PC-3 (cell line): ENCODE data around the gene TOP2B. TPM values are rescaled to one million over a fixed set of nuclear protein-coding genes. Genes with fewer than 3 reads are reported as not detected.

Experiments
- ATAC-seq: fragments of 200-7000 bp; cut with Tn5 transposase; 2 replicates; pipeline ENCODE4 v1.9.1; 2020; ENCODE audit warnings: mild to moderate bottlenecking, moderate library complexity
- BruUV-seq: library from RNA; stranded (reverse); fragments of 400-500 nt; replicated peaks from 2 replicates; lab custom pipeline; 2021; lab: Mats Ljungman, UMichigan
- CTCF ChIA-PET: fragments of 300-600 bp; sonication (Branson Sonifier 250); formaldehyde crosslinking; loops from one replicate; lab custom pipeline; 2022; ENCODE audit warnings: antibody characterized with exemption; lab: Charles Lee
- POLR2A ChIA-PET: fragments of 300-600 bp; sonication (Branson Sonifier 250); formaldehyde crosslinking; loops from one replicate; lab custom pipeline; 2022; ENCODE audit warnings: antibody characterized with exemption; ENCODE audit not compliant: unreplicated experiment; lab: Charles Lee
- DNase-seq: peaks from one replicate; pipeline ENCODE4 v3.0.0-alpha.2; 2015
- H2AFZ ChIP-seq: fragments of 300-600 bp; sonication (generic); 2 replicates; pipeline ENCODE4 v1.6.0; 2016; ENCODE audit warnings: antibody characterized with exemption, low read length
- H3F3A ChIP-seq: fragments of 300-600 bp; sonication (generic); one replicate; pipeline ENCODE4 v1.6.0; 2017; ENCODE audit warnings: antibody characterized with exemption, low read length, control low read depth, mild to moderate bottlenecking; ENCODE audit not compliant: unreplicated experiment
- H3K27ac ChIP-seq: fragments of 300-600 bp; sonication (generic); 2 replicates; pipeline ENCODE4 v1.5.1; 2016; ENCODE audit warnings: mild to moderate bottlenecking, low read length
- H3K27me3 ChIP-seq: fragments of 300-600 bp; sonication (generic); 2 replicates; pipeline ENCODE4 v1.6.1; 2016; ENCODE audit warnings: low read length, mixed read lengths
- H3K36me3 ChIP-seq: fragments of 300-600 bp; sonication (generic); 2 replicates; pipeline ENCODE4 v1.6.1; 2016; ENCODE audit warnings: low read depth, mixed run types, low read length, mixed read lengths
- H3K4me1 ChIP-seq: fragments of 300-600 bp; sonication (generic); 2 replicates; pipeline ENCODE4 v1.5.1; 2016; ENCODE audit warnings: low read length; ENCODE audit not compliant: insufficient read depth
- H3K4me2 ChIP-seq: fragments of 300-600 bp; sonication (generic); 2 replicates; pipeline ENCODE4 v1.6.0; 2016; ENCODE audit warnings: low read length
- H3K4me3 ChIP-seq: fragments of 300-600 bp; sonication (generic); 2 replicates; pipeline ENCODE4 v1.5.1; 2016; ENCODE audit warnings: mild to moderate bottlenecking, low read length, mixed read lengths
- H3K79me2 ChIP-seq: fragments of 300-600 bp; sonication (generic); 2 replicates; pipeline ENCODE4 v1.6.1; 2017; ENCODE audit warnings: low read length, mixed read lengths
- H3K9ac ChIP-seq: fragments of 300-600 bp; sonication (generic); 2 replicates; pipeline ENCODE4 v1.6.0; 2016; ENCODE audit warnings: mild to moderate bottlenecking, low read length
- H3K9me2 ChIP-seq: fragments of 300-600 bp; sonication (generic); replicated peaks from 2 replicates; pipeline ENCODE4 v1.6.1; 2016; ENCODE audit warnings: mixed run types, low read length, mixed read lengths
- H3K9me3 ChIP-seq: fragments of 300-600 bp; sonication (generic); 2 replicates; pipeline ENCODE4 v1.6.1; 2016; ENCODE audit warnings: low read length, mixed read lengths
- H4K20me1 ChIP-seq: fragments of 300-600 bp; sonication (generic); 2 replicates; pipeline ENCODE4 v1.6.1; 2016; ENCODE audit warnings: low read length, mixed read lengths
- EZH2 ChIP-seq: fragments of 300-600 bp; sonication (generic); IDR thresholded peaks from one replicate; pipeline ENCODE4 v1.6.1; 2017; ENCODE audit warnings: antibody characterized with exemption, mild to moderate bottlenecking, low read length; ENCODE audit not compliant: unreplicated experiment
- EZH2phosphoT487 ChIP-seq: fragments of 300-600 bp; sonication (generic); IDR thresholded peaks from 2 replicates; pipeline ENCODE4 v1.6.1; 2018; ENCODE audit warnings: mild to moderate bottlenecking, antibody characterized with exemption, low read length, borderline replicate concordance
- intact Hi-C: fragments of 100-400 bp; cut with micrococcal nuclease; formaldehyde crosslinking; loops from 2 replicates; pipeline ENCODE4 v1.9.0; 2023
- total RNA-seq: library from RNA; depleted of rRNA; stranded (reverse); fragments of >200 nt; gene quantifications from 2 replicates; pipeline ENCODE4 v1.2.3, GENCODE V29; 2014
- TF ChIP-seq, protein P1 (sequence below): fragments of 300-600 bp; sonication (generic); conservative IDR thresholded peaks from 2 replicates; pipeline ENCODE4 v1.5.1; 2017; ENCODE audit warnings: antibody characterized with exemption, low read depth, mild to moderate bottlenecking, low read length

The TOP2B gene
- total RNA-seq, 1 experiment from 2014 or later = 79.0 TPM

GRCh38 chr3:25683882-25684281, 19.2 kb upstream of the TOP2B start:
- H3K4me1 ChIP-seq = no peaks in the 10 kb centered on the region
- POLR2A ChIA-PET = interaction anchor here (0.6 kb wide), 1 partner anchor 14 kb away, joined by 5 read pairs; no protein-coding TSS in a partner anchor
- H3K4me2 ChIP-seq = no peak overlapping the region
- H3K9ac ChIP-seq = no peak overlapping the region
- no peaks in the 10 kb centered on the region for H3K79me2 ChIP-seq
- H2AFZ ChIP-seq = no peak overlapping the region
- ATAC-seq = no peak
- no peaks in the 10 kb centered on the region for H3F3A ChIP-seq
- CTCF ChIA-PET = no interaction called here
- no peaks in the 10 kb centered on the region for H4K20me1 ChIP-seq
- H3K9me3 ChIP-seq = no peaks in the 10 kb centered on the region
- no peaks in the 10 kb centered on the region for H3K9me2 ChIP-seq
- no peak overlapping the region for H3K27ac ChIP-seq
- intact Hi-C loops = no loop called here
- no peaks in the 10 kb centered on the region for H3K27me3 ChIP-seq
- no peak overlapping the region for H3K4me3 ChIP-seq
- no peaks in the 10 kb centered on the region for H3K36me3 ChIP-seq
- no peak for TF ChIP-seq EZH2
- no TSS peak for BruUV-seq
- DNase-seq = no peak

DNA sequence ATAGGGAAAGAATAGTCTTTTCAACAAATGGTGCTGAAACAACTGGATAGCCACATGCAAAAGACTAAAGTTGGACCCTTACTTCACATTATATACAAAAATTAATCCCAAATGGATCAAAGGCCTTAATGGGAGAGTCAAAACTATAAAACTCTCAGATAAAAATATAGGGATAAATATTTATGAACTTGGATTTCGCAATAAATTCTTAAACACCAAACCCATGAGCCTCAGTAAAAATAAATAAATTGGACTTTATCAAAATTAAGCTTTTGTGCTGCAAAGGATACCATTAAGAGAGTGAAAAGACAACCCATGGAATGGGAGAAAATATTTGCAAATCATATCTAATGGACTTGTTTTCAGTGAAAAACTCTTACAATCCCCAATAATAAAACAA, 18.7 kb upstream of the TOP2B start:
- Histone ChIP-seq H3K9me2 (no peaks in the 10 kb centered on the region), H3K9ac (no peak overlapping the region), H3K9me3 (no peaks in the 10 kb centered on the region), H3K79me2 (no peaks in the 10 kb centered on the region), H3K27ac (no peak overlapping the region), H3K4me1 (no peaks in the 10 kb centered on the region), H3K4me2 (no peak overlapping the region), H3K4me3 (no peak overlapping the region), H3K36me3 (no peaks in the 10 kb centered on the region), H2AFZ (no peak overlapping the region), H3F3A (no peaks in the 10 kb centered on the region), H4K20me1 (no peaks in the 10 kb centered on the region), H3K27me3 (no peaks in the 10 kb centered on the region)
- CTCF ChIA-PET = no interaction called here
- no TSS peak for BruUV-seq
- POLR2A ChIA-PET = no interaction called here
- TF ChIP-seq EZH2phosphoT487 = no peak
- no peak for TF ChIP-seq EZH2
- TF ChIP-seq, protein P1, sequence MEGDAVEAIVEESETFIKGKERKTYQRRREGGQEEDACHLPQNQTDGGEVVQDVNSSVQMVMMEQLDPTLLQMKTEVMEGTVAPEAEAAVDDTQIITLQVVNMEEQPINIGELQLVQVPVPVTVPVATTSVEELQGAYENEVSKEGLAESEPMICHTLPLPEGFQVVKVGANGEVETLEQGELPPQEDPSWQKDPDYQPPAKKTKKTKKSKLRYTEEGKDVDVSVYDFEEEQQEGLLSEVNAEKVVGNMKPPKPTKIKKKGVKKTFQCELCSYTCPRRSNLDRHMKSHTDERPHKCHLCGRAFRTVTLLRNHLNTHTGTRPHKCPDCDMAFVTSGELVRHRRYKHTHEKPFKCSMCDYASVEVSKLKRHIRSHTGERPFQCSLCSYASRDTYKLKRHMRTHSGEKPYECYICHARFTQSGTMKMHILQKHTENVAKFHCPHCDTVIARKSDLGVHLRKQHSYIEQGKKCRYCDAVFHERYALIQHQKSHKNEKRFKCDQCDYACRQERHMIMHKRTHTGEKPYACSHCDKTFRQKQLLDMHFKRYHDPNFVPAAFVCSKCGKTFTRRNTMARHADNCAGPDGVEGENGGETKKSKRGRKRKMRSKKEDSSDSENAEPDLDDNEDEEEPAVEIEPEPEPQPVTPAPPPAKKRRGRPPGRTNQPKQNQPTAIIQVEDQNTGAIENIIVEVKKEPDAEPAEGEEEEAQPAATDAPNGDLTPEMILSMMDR = no peak
- DNase-seq (no peak), ATAC-seq (no peak)
- intact Hi-C loops = no loop called here

DNA sequence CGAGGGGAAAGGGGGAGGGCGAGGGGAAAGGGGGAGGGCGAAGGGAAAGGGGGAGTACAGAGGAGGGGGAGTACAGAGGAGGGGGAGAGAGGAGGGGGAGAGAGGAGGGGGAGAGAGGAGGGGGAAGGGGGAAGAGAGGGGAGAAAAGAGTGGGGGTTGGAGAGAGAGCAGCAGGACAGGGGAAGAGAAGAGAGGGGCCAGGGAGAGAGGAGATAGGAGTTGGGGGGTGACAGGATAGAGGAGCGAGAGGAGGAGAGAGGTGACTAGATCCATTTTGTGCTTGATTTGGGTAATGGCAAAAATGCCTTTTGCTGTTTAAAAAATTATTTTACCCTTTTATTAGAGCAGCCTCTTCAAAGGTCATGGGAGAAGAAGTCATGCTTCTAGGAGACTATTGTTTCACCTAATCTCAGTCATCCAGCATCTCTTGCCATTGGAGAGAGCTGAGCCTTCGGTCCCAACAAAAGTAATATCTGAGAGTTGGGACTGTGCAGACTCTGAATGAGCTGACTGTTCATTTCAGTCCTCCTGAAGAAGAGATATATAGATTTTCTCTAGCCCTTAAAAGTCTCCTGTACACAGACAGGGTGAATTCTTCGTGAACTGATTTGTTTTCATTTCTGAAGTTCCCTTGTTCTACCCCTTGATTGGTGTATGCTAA, 15.1 kb upstream of the TOP2B start:
- no peaks in the 10 kb centered on the region for H3K4me1 ChIP-seq
- BruUV-seq = no TSS peak
- ATAC-seq (no peak), DNase-seq (no peak)
- H3K27ac ChIP-seq = no peak overlapping the region
- no peak overlapping the region for H2AFZ ChIP-seq
- H3K36me3 ChIP-seq = no peaks in the 10 kb centered on the region
- H4K20me1 ChIP-seq = no peaks in the 10 kb centered on the region
- intact Hi-C loops = no loop called here
- H3K27me3 ChIP-seq = no peaks in the 10 kb centered on the region
- ChIA-PET CTCF (no interaction called here), POLR2A (no interaction called here)
- H3K9me3 ChIP-seq = no peaks in the 10 kb centered on the region
- no peak overlapping the region for H3K4me3 ChIP-seq
- no peak overlapping the region for H3K9ac ChIP-seq
- H3K79me2 ChIP-seq = no peaks in the 10 kb centered on the region
- H3K9me2 ChIP-seq = no peaks in the 10 kb centered on the region
- H3K4me2 ChIP-seq = no peak overlapping the region
- no peak for TF ChIP-seq EZH2
- TF ChIP-seq EZH2phosphoT487 = no peak
- TF ChIP-seq, protein P1 = no peak
- H3F3A ChIP-seq = no peaks in the 10 kb centered on the region
